Inflammatory macrophage treated with lipopolysaccharide for 1 hour (primary cell): ENCODE results near the gene MGST3.
"Not testable (repeated sequence)": the region's sequence is repeated elsewhere in the genome, so short reads cannot be mapped to it uniquely, and the experiment has no call there.

Source experiments
- DNase-seq, 2 donors: peaks; one replicate each; pipeline ENCODE4 v3.0.0-alpha.2; 2020 to 2022

The MGST3 gene

GRCh38 chr1:165629848-165630628 is 996 bp upstream of the MGST3 start:
- no peak for DNase-seq

- DNase-seq, result peak; percentile 73 to 84
Measured at GRCh38 chr1:165631342-165632151, 513 bp downstream of the MGST3 start.

- no peak for DNase-seq
Measured at GRCh38 chr1:165632152-165632469, 1.1 kb downstream of the MGST3 start.

GRCh38 chr1:165632491-165632890 is 1.5 kb downstream of the MGST3 start:
- peak; percentile 48 to 52 for DNase-seq

GRCh38 chr1:165633614-165634013 is 2.6 kb downstream of the MGST3 start:
- DNase-seq, result peak; percentile 70 to 80

GRCh38 chr1:165634154-165634921 is 3.3 kb downstream of the MGST3 start:
- DNase-seq, result no peak

GRCh38 chr1:165635329-165635728 is 4.3 kb downstream of the MGST3 start:
- no peak for DNase-seq

- DNase-seq, result peak in 1 of 2 donors; percentile 33
Measured at GRCh38 chr1:165635823-165636222, 4.8 kb downstream of the MGST3 start.

- DNase-seq, result no peak
Measured at GRCh38 chr1:165637427-165637826, 6.4 kb downstream of the MGST3 start.

- not testable (repeated sequence) for DNase-seq
Measured at GRCh38 chr1:165638211-165638610, 7.2 kb downstream of the MGST3 start.

- no peak for DNase-seq
Measured at GRCh38 chr1:165639821-165640623, 9.0 kb downstream of the MGST3 start.

GRCh38 chr1:165641231-165641987 is 10.4 kb downstream of the MGST3 start:
- no peak for DNase-seq

- no peak for DNase-seq
Measured at GRCh38 chr1:165644064-165644735, 13.2 kb downstream of the MGST3 start.

- no peak for DNase-seq
Measured at GRCh38 chr1:165645654-165646366, 14.8 kb downstream of the MGST3 start.

GRCh38 chr1:165647517-165647916 is 16.5 kb downstream of the MGST3 start:
- DNase-seq, result no peak

- DNase-seq, result no peak
Measured at GRCh38 chr1:165647970-165648369, 16.9 kb downstream of the MGST3 start.

- no peak for DNase-seq
Measured at GRCh38 chr1:165648919-165649572, 18.0 kb downstream of the MGST3 start.

- DNase-seq, result no peak
Measured at GRCh38 chr1:165650981-165651625, 20.1 kb downstream of the MGST3 start.
